Measurements from ENCODE around the gene SPTBN5.

The SPTBN5 gene

GRCh38 chr15:41934843-41935242 lies 41.0 kb upstream of the SPTBN5 start:
- Histone ChIP-seq H3K36me3 (ENCODE audit: control insufficient read depth in 2 of 2, insufficient read depth in 2 of 2, low read length in 2 of 2) (peaks cover under 1 to 3% of the 10 kb centered on the region in 2 donors), H3K9me3 (ENCODE audit: control insufficient read depth in 2 of 2, low read length in 2 of 2) (no peaks in the 10 kb centered on the region), H3K27ac (ENCODE audit: low read depth in 2 of 2, low read length in 2 of 2) (peak overlapping the region; percentile 7 to 69), H3K4me1 (ENCODE audit: control insufficient read depth in 2 of 2, insufficient read depth in 2 of 2, low read length in 2 of 2) (peaks cover 30 to 42% of the 10 kb centered on the region in 2 donors), H3K27me3 (ENCODE audit: control insufficient read depth in 2 of 2, insufficient read depth in 2 of 2, low read length in 2 of 2) (no peaks in the 10 kb centered on the region), H3K9ac (ENCODE audit: low read depth in 1 of 2, low read length in 2 of 2) (no peak overlapping the region), H3K4me3 (ENCODE audit: low read length in 2 of 2) (no peak overlapping the region)

DNA sequence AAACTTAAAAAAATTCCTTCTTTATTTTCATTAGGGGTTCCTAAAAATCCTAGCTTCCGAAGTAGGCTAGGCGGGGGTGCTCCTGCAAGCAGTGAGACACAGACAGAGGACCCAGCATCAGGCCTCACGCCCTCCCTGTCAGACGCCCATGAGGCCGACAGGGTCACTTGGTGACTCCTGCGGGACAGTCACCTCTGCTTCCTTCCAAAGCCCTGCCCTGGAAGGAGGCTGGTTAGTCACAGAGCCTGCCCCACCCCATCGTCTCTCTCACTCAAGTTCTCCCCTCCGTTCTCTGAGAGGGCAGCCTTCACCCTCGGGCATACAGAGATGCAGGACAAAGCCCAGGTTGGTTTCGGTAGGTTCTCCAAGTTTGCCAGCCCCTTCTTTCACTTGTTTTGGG lies 39.9 kb upstream of the SPTBN5 start:
- no peaks in the 10 kb centered on the region for H3K27me3 ChIP-seq (ENCODE audit: control insufficient read depth in 2 of 2, insufficient read depth in 2 of 2, low read length in 2 of 2)
- H3K27ac ChIP-seq (ENCODE audit: low read depth in 2 of 2, low read length in 2 of 2) = peak overlapping the region; percentile 51 to 58
- no peak overlapping the region for H3K4me3 ChIP-seq (ENCODE audit: low read length in 2 of 2)
- peaks cover 0 to 2% of the 10 kb centered on the region in 2 donors for H3K36me3 ChIP-seq (ENCODE audit: control insufficient read depth in 2 of 2, insufficient read depth in 2 of 2, low read length in 2 of 2)
- H3K9me3 ChIP-seq (ENCODE audit: control insufficient read depth in 2 of 2, low read length in 2 of 2) = no peaks in the 10 kb centered on the region
- peaks cover 41 to 53% of the 10 kb centered on the region in 2 donors for H3K4me1 ChIP-seq (ENCODE audit: control insufficient read depth in 2 of 2, insufficient read depth in 2 of 2, low read length in 2 of 2)
- H3K9ac ChIP-seq (ENCODE audit: low read depth in 1 of 2, low read length in 2 of 2) = peak overlapping the region; percentile 6 to 29

- peak overlapping the region in 1 of 2 donors; percentile 58 for H3K27ac ChIP-seq (ENCODE audit: low read depth in 2 of 2, low read length in 2 of 2)
- H3K4me3 ChIP-seq (ENCODE audit: low read length in 2 of 2) = no peak overlapping the region
- peaks cover 45 to 57% of the 10 kb centered on the region in 2 donors for H3K4me1 ChIP-seq (ENCODE audit: control insufficient read depth in 2 of 2, insufficient read depth in 2 of 2, low read length in 2 of 2)
- no peaks in the 10 kb centered on the region for H3K27me3 ChIP-seq (ENCODE audit: control insufficient read depth in 2 of 2, insufficient read depth in 2 of 2, low read length in 2 of 2)
- H3K9me3 ChIP-seq (ENCODE audit: control insufficient read depth in 2 of 2, low read length in 2 of 2) = no peaks in the 10 kb centered on the region
- H3K9ac ChIP-seq (ENCODE audit: low read depth in 1 of 2, low read length in 2 of 2) = peak overlapping the region in 1 of 2 donors; percentile 29
- H3K36me3 ChIP-seq (ENCODE audit: control insufficient read depth in 2 of 2, insufficient read depth in 2 of 2, low read length in 2 of 2) = no peaks in the 10 kb centered on the region
Observed at GRCh38 chr15:41933326-41933725, 39.5 kb upstream of the SPTBN5 start.

GRCh38 chr15:41932511-41933289 lies 38.8 kb upstream of the SPTBN5 start:
- H3K9ac ChIP-seq (ENCODE audit: low read depth in 1 of 2, low read length in 2 of 2) = no peak overlapping the region
- peak overlapping the region in 1 of 2 donors; percentile 58 for H3K27ac ChIP-seq (ENCODE audit: low read depth in 2 of 2, low read length in 2 of 2)
- H3K27me3 ChIP-seq (ENCODE audit: control insufficient read depth in 2 of 2, insufficient read depth in 2 of 2, low read length in 2 of 2) = no peaks in the 10 kb centered on the region
- no peaks in the 10 kb centered on the region for H3K36me3 ChIP-seq (ENCODE audit: control insufficient read depth in 2 of 2, insufficient read depth in 2 of 2, low read length in 2 of 2)
- H3K4me1 ChIP-seq (ENCODE audit: control insufficient read depth in 2 of 2, insufficient read depth in 2 of 2, low read length in 2 of 2) = peaks cover 51 to 63% of the 10 kb centered on the region in 2 donors
- no peaks in the 10 kb centered on the region for H3K9me3 ChIP-seq (ENCODE audit: control insufficient read depth in 2 of 2, low read length in 2 of 2)
- H3K4me3 ChIP-seq (ENCODE audit: low read length in 2 of 2) = no peak overlapping the region

- Histone ChIP-seq H3K27me3 (ENCODE audit: control insufficient read depth in 2 of 2, insufficient read depth in 2 of 2, low read length in 2 of 2) (no peaks in the 10 kb centered on the region), H3K9ac (ENCODE audit: low read depth in 1 of 2, low read length in 2 of 2) (no peak overlapping the region), H3K36me3 (ENCODE audit: control insufficient read depth in 2 of 2, insufficient read depth in 2 of 2, low read length in 2 of 2) (no peaks in the 10 kb centered on the region), H3K27ac (ENCODE audit: low read depth in 2 of 2, low read length in 2 of 2) (no peak overlapping the region), H3K4me1 (ENCODE audit: control insufficient read depth in 2 of 2, insufficient read depth in 2 of 2, low read length in 2 of 2) (peaks cover 57 to 67% of the 10 kb centered on the region in 2 donors), H3K9me3 (ENCODE audit: control insufficient read depth in 2 of 2, low read length in 2 of 2) (no peaks in the 10 kb centered on the region), H3K4me3 (ENCODE audit: low read length in 2 of 2) (no peak overlapping the region)
Observed at GRCh38 chr15:41932101-41932500, 38.2 kb upstream of the SPTBN5 start.

DNA sequence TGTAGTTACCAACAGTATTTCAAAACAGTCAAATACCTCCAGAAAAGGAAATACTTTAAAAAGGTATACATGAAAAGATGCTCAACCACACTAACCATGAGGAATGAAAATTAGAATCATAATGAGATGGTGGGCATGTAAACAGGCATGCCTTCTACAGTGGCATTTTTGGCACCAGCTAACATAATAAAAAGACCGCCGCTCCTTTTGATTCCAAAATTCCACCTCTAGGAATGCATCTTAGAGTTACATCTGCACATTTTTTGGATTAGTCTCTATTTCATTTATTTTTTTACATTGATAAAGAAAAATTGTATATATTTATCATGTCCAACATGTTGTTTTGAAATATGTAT lies 37.0 kb upstream of the SPTBN5 start:
- Histone ChIP-seq H3K4me3 (ENCODE audit: low read length in 2 of 2) (no peak overlapping the region), H3K27ac (ENCODE audit: low read depth in 2 of 2, low read length in 2 of 2) (peak overlapping the region; percentile 82 to 84), H3K9ac (ENCODE audit: low read depth in 1 of 2, low read length in 2 of 2) (no peak overlapping the region), H3K4me1 (ENCODE audit: control insufficient read depth in 2 of 2, insufficient read depth in 2 of 2, low read length in 2 of 2) (peaks cover 70 to 75% of the 10 kb centered on the region in 2 donors), H3K27me3 (ENCODE audit: control insufficient read depth in 2 of 2, insufficient read depth in 2 of 2, low read length in 2 of 2) (no peaks in the 10 kb centered on the region), H3K9me3 (ENCODE audit: control insufficient read depth in 2 of 2, low read length in 2 of 2) (no peaks in the 10 kb centered on the region), H3K36me3 (ENCODE audit: control insufficient read depth in 2 of 2, insufficient read depth in 2 of 2, low read length in 2 of 2) (no peaks in the 10 kb centered on the region)

DNA sequence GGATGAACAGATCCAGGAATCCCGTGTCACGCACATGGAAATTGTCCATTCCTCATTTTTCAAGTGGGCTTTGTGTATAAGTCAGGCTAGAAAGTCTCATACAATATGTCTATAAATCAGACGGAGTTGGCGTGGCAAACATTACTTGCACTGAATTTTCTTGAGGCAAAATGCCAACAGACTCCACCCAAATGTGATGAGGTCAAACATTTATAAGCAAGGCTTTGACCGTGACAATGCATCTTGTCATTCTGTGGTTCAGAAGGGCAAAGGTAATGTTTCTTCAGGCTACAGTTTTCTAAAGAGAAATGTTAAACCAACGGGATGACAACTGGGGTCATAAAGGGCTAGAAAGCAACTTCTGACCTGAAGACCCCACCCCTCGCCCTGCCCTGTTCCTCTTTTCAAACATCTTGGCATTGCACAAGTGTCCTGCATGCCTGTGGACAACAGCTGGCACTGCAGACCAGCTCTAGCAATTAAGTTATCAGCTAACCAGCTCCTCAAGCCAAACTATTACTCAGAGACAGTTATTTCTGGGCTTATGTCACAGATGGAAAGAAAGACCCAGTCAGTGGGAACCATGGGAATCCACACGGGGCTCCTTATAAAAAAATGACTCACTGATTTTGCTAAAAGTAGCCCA lies 36.5 kb upstream of the SPTBN5 start:
- H3K4me1 ChIP-seq (ENCODE audit: control insufficient read depth in 2 of 2, insufficient read depth in 2 of 2, low read length in 2 of 2) = peaks cover 74% of the 10 kb centered on the region in 2 donors
- no peak overlapping the region for H3K9ac ChIP-seq (ENCODE audit: low read depth in 1 of 2, low read length in 2 of 2)
- peak overlapping the region; percentile 82 to 84 for H3K27ac ChIP-seq (ENCODE audit: low read depth in 2 of 2, low read length in 2 of 2)
- H3K27me3 ChIP-seq (ENCODE audit: control insufficient read depth in 2 of 2, insufficient read depth in 2 of 2, low read length in 2 of 2) = no peaks in the 10 kb centered on the region
- H3K36me3 ChIP-seq (ENCODE audit: control insufficient read depth in 2 of 2, insufficient read depth in 2 of 2, low read length in 2 of 2) = no peaks in the 10 kb centered on the region
- no peak overlapping the region for H3K4me3 ChIP-seq (ENCODE audit: low read length in 2 of 2)
- no peaks in the 10 kb centered on the region for H3K9me3 ChIP-seq (ENCODE audit: control insufficient read depth in 2 of 2, low read length in 2 of 2)

GRCh38 chr15:41928637-41929620 lies 35.1 kb upstream of the SPTBN5 start:
- Histone ChIP-seq H3K4me3 (ENCODE audit: low read length in 2 of 2) (peak overlapping the region in 1 of 2 donors; percentile 10), H3K9ac (ENCODE audit: low read depth in 1 of 2, low read length in 2 of 2) (peak overlapping the region; percentile 6 to 27), H3K4me1 (ENCODE audit: control insufficient read depth in 2 of 2, insufficient read depth in 2 of 2, low read length in 2 of 2) (peaks cover 64 to 72% of the 10 kb centered on the region in 2 donors), H3K36me3 (ENCODE audit: control insufficient read depth in 2 of 2, insufficient read depth in 2 of 2, low read length in 2 of 2) (peaks cover 0 to 3% of the 10 kb centered on the region in 2 donors), H3K27ac (ENCODE audit: low read depth in 2 of 2, low read length in 2 of 2) (peak overlapping the region; percentile 82 to 84), H3K9me3 (ENCODE audit: control insufficient read depth in 2 of 2, low read length in 2 of 2) (no peaks in the 10 kb centered on the region), H3K27me3 (ENCODE audit: control insufficient read depth in 2 of 2, insufficient read depth in 2 of 2, low read length in 2 of 2) (no peaks in the 10 kb centered on the region)

- peak overlapping the region in 1 of 2 donors; percentile 2 for H3K4me3 ChIP-seq (ENCODE audit: low read length in 2 of 2)
- H3K9me3 ChIP-seq (ENCODE audit: control insufficient read depth in 2 of 2, low read length in 2 of 2) = no peaks in the 10 kb centered on the region
- H3K27ac ChIP-seq (ENCODE audit: low read depth in 2 of 2, low read length in 2 of 2) = peak overlapping the region; percentile 84 to 89
- H3K36me3 ChIP-seq (ENCODE audit: control insufficient read depth in 2 of 2, insufficient read depth in 2 of 2, low read length in 2 of 2) = peaks cover 2 to 5% of the 10 kb centered on the region in 2 donors
- peak overlapping the region in 1 of 2 donors; percentile 33 for H3K9ac ChIP-seq (ENCODE audit: low read depth in 1 of 2, low read length in 2 of 2)
- H3K27me3 ChIP-seq (ENCODE audit: control insufficient read depth in 2 of 2, insufficient read depth in 2 of 2, low read length in 2 of 2) = no peaks in the 10 kb centered on the region
- H3K4me1 ChIP-seq (ENCODE audit: control insufficient read depth in 2 of 2, insufficient read depth in 2 of 2, low read length in 2 of 2) = peaks cover 63 to 65% of the 10 kb centered on the region in 2 donors
Observed at GRCh38 chr15:41928100-41928499, 34.2 kb upstream of the SPTBN5 start.
